Chondrocyte (in vitro differentiated cells): ENCODE results near the gene GAA. TPM values are rescaled to one million over a fixed set of nuclear protein-coding genes. Genes with fewer than 3 reads are reported as not detected.

Experiments
- DNase-seq: peaks from one replicate; pipeline ENCODE4 v3.0.0; 2021; ENCODE audit warnings: mixed read lengths, low spot score
- H3K27ac Mint-ChIP-seq: one replicate; pipeline ENCODE4 v1.8.0; 2021; ENCODE audit warnings: mild to moderate bottlenecking, moderate library complexity, mixed read lengths; ENCODE audit not compliant: unreplicated experiment
- H3K27me3 Mint-ChIP-seq: 2 replicates; pipeline ENCODE4 v1.8.0; 2021; ENCODE audit warnings: low read depth, mixed read lengths
- H3K36me3 Mint-ChIP-seq: 2 replicates; pipeline ENCODE4 v1.8.0; 2021; ENCODE audit warnings: low read depth, mixed read lengths
- H3K4me1 Mint-ChIP-seq: 2 replicates; pipeline ENCODE4 v1.8.0; 2021; ENCODE audit warnings: low read depth, mild to moderate bottlenecking, mixed read lengths
- H3K4me3 Mint-ChIP-seq: one replicate; pipeline ENCODE4 v1.8.0; 2021; ENCODE audit warnings: mild to moderate bottlenecking, moderate library complexity, mixed read lengths; ENCODE audit not compliant: unreplicated experiment
- H3K9me3 Mint-ChIP-seq: 2 replicates; pipeline ENCODE4 v1.8.0; 2021; ENCODE audit warnings: low read depth, mixed read lengths
- CTCF ChIP-seq: fragments of 200-600 bp; sonication (generic); IDR thresholded peaks from 2 replicates; pipeline ENCODE4 v1.5.0; 2021; ENCODE audit warnings: antibody characterized with exemption, mild to moderate bottlenecking, moderate library complexity
- total RNA-seq: library from RNA; stranded (reverse); gene quantifications from 3 replicates; pipeline ENCODE4 v1.2.1, GENCODE V29; 2021

GAA gene
- total RNA-seq, 1 donor from 2014 or later: 45.7 TPM

GRCh38 chr17:80146121-80147034 is 45.0 kb downstream of the GAA start:
- no peaks in the 10 kb centered on the region for H3K9me3 Mint-ChIP-seq
- peak; percentile 30 for TF ChIP-seq CTCF
- peaks cover 11% of the 10 kb centered on the region for H3K36me3 Mint-ChIP-seq
- H3K27ac Mint-ChIP-seq: peak overlapping the region; percentile 95
- DNase-seq: no peak
- H3K4me3 Mint-ChIP-seq: peak overlapping the region; percentile 85
- no peaks in the 10 kb centered on the region for H3K27me3 Mint-ChIP-seq
- peaks cover 43% of the 10 kb centered on the region for H3K4me1 Mint-ChIP-seq

- Mint-ChIP-seq H3K27ac (peak within 1 kb of the TSS; percentile 95), H3K9me3 (no peaks in the 10 kb centered on the region), H3K4me1 (peaks cover 52% of the 10 kb centered on the region), H3K27me3 (no peaks in the 10 kb centered on the region), H3K36me3 (peaks cover 6% of the 10 kb centered on the region), H3K4me3 (peak within 1 kb of the TSS; percentile 85)
- no peak for TF ChIP-seq CTCF
- DNase-seq: peak; percentile 99
These were observed 45.8 kb downstream of the GAA start, which contains the start of gene EIF4A3 for GRCh38 chr17:80147035-80147822. Gene EIF4A3 (minus strand): TSS chr17:80147128. CDS start chr17:80146961, 167 bp downstream.

- Mint-ChIP-seq H3K9me3 (peaks cover 10% of the 10 kb centered on the region), H3K27me3 (no peaks in the 10 kb centered on the region), H3K27ac (peak overlapping the region; percentile 88), H3K36me3 (no peaks in the 10 kb centered on the region), H3K4me3 (peak overlapping the region; percentile 41), H3K4me1 (peaks cover 40% of the 10 kb centered on the region)
- TF ChIP-seq CTCF: no peak
- no peak for DNase-seq
These were observed 50.0 kb downstream of the GAA start for GRCh38 chr17:80151333-80151732.

GRCh38 chr17:80152081-80152702 is 50.8 kb downstream of the GAA start:
- Mint-ChIP-seq H3K27ac (peak overlapping the region; percentile 88), H3K4me3 (no peak overlapping the region), H3K9me3 (peaks cover 10% of the 10 kb centered on the region), H3K36me3 (no peaks in the 10 kb centered on the region), H3K27me3 (no peaks in the 10 kb centered on the region), H3K4me1 (peaks cover 40% of the 10 kb centered on the region)
- TF ChIP-seq CTCF: no peak
- no peak for DNase-seq

GRCh38 chr17:80153004-80153403 is 51.6 kb downstream of the GAA start:
- no peaks in the 10 kb centered on the region for H3K36me3 Mint-ChIP-seq
- peaks cover 41% of the 10 kb centered on the region for H3K4me1 Mint-ChIP-seq
- H3K27me3 Mint-ChIP-seq: no peaks in the 10 kb centered on the region
- H3K4me3 Mint-ChIP-seq: no peak overlapping the region
- TF ChIP-seq CTCF: no peak
- H3K9me3 Mint-ChIP-seq: peaks cover 10% of the 10 kb centered on the region
- no peak for DNase-seq
- no peak overlapping the region for H3K27ac Mint-ChIP-seq
